ENCODE results near the gene BACE2. TPM values are rescaled to one million over a fixed set of nuclear protein-coding genes. Genes with fewer than 3 reads are reported as not detected.
"Not testable (repeated sequence)": the region's sequence is repeated elsewhere in the genome, so short reads cannot be mapped to it uniquely, and the experiment has no call there.

The BACE2 gene
- total RNA-seq, 1 donor from 2014 or later: 64.8 TPM

GRCh38 chr21:41232013-41232412 lies 64.1 kb downstream of the BACE2 start:
- TF ChIP-seq CTCF (IDR thresholded peaks at IDR 0.05; ENCODE audit: insufficient read depth, low read length, severe bottlenecking): no peak
- Histone ChIP-seq H3K36me3 (ENCODE audit: control insufficient read depth, insufficient read depth, low read length) (peaks cover 1% of the 10 kb centered on the region), H3K27me3 (ENCODE audit: control insufficient read depth, insufficient read depth, low read length) (no peaks in the 10 kb centered on the region), H3K4me3 (ENCODE audit: low read depth, low read length) (no peak overlapping the region)
- no peak for DNase-seq (ENCODE audit: low read depth)
- no peak for FAIRE-seq

GRCh38 chr21:41233916-41234315 lies 66.0 kb downstream of the BACE2 start:
- TF ChIP-seq CTCF (IDR thresholded peaks at IDR 0.05; ENCODE audit: insufficient read depth, low read length, severe bottlenecking): no peak
- DNase-seq (ENCODE audit: low read depth) (no peak), FAIRE-seq (no peak)
- H3K27me3 ChIP-seq (ENCODE audit: control insufficient read depth, insufficient read depth, low read length): no peaks in the 10 kb centered on the region
- peaks cover 3% of the 10 kb centered on the region for H3K36me3 ChIP-seq (ENCODE audit: control insufficient read depth, insufficient read depth, low read length)
- no peak overlapping the region for H3K4me3 ChIP-seq (ENCODE audit: low read depth, low read length)

- FAIRE-seq (no peak), DNase-seq (ENCODE audit: low read depth) (no peak)
- TF ChIP-seq CTCF (IDR thresholded peaks at IDR 0.05; ENCODE audit: insufficient read depth, low read length, severe bottlenecking): no peak
- peaks cover 3% of the 10 kb centered on the region for H3K36me3 ChIP-seq (ENCODE audit: control insufficient read depth, insufficient read depth, low read length)
- H3K4me3 ChIP-seq (ENCODE audit: low read depth, low read length): no peak overlapping the region
- H3K27me3 ChIP-seq (ENCODE audit: control insufficient read depth, insufficient read depth, low read length): no peaks in the 10 kb centered on the region
These were observed 66.6 kb downstream of the BACE2 start for GRCh38 chr21:41234569-41234968.

- DNase-seq (ENCODE audit: low read depth) (no peak), FAIRE-seq (no peak)
- no peak for TF ChIP-seq CTCF (IDR thresholded peaks at IDR 0.05; ENCODE audit: insufficient read depth, low read length, severe bottlenecking)
- Histone ChIP-seq H3K36me3 (ENCODE audit: control insufficient read depth, insufficient read depth, low read length) (peaks cover 3% of the 10 kb centered on the region), H3K27me3 (ENCODE audit: control insufficient read depth, insufficient read depth, low read length) (no peaks in the 10 kb centered on the region), H3K4me3 (ENCODE audit: low read depth, low read length) (no peak overlapping the region)
These were observed 67.2 kb downstream of the BACE2 start for GRCh38 chr21:41235201-41235600.

GRCh38 chr21:41236352-41236973 lies 68.5 kb downstream of the BACE2 start:
- peak; percentile 39 for DNase-seq (ENCODE audit: low read depth)
- no peak for TF ChIP-seq CTCF (IDR thresholded peaks at IDR 0.05; ENCODE audit: insufficient read depth, low read length, severe bottlenecking)
- peaks cover 3% of the 10 kb centered on the region for H3K36me3 ChIP-seq (ENCODE audit: control insufficient read depth, insufficient read depth, low read length)
- no peaks in the 10 kb centered on the region for H3K27me3 ChIP-seq (ENCODE audit: control insufficient read depth, insufficient read depth, low read length)
- H3K4me3 ChIP-seq (ENCODE audit: low read depth, low read length): no peak overlapping the region
- no peak for FAIRE-seq

GRCh38 chr21:41238081-41238796 lies 70.3 kb downstream of the BACE2 start:
- FAIRE-seq; DNase-seq (ENCODE audit: low read depth); H3K36me3 ChIP-seq (ENCODE audit: control insufficient read depth, insufficient read depth, low read length); H3K4me3 ChIP-seq (ENCODE audit: low read depth, low read length); H3K27me3 ChIP-seq (ENCODE audit: control insufficient read depth, insufficient read depth, low read length): not testable (repeated sequence)

All from bronchial epithelial cell (primary cell).